Epithelial cell of proximal tubule (primary cell): Measurements from ENCODE around the gene UBC. TPM values are rescaled to one million over a fixed set of nuclear protein-coding genes. Genes with fewer than 3 reads are reported as not detected.
A peak's percentile ranks its signal among the peaks of the same experiment; 100 is the strongest.
"Not testable (repeated sequence)": the region's sequence is repeated elsewhere in the genome, so short reads cannot be mapped to it uniquely, and the experiment has no call there.

ENCODE experiments used
- DNase-seq: peaks from one replicate; pipeline ENCODE4 v3.0.0-alpha.2; 2011; ENCODE audit warnings: low read depth
- H3K4me3 ChIP-seq: 2 replicates; pipeline ENCODE4 v1.5.1; 2011; ENCODE audit warnings: low read depth, mild to moderate bottlenecking, low read length
- total RNA-seq: library from RNA; depleted of rRNA; stranded (reverse); fragments of >200 nt; gene quantifications from 2 replicates; pipeline ENCODE4 v1.2.3, GENCODE V29; 2015
- TF ChIP-seq, protein P1 (sequence below): conservative IDR thresholded peaks from 2 replicates; pipeline ENCODE4 v1.5.1; 2012; ENCODE audit warnings: low read depth, mild to moderate bottlenecking, low read length

UBC gene
- total RNA-seq, 1 donor from 2014 or later = 827 TPM

DNA sequence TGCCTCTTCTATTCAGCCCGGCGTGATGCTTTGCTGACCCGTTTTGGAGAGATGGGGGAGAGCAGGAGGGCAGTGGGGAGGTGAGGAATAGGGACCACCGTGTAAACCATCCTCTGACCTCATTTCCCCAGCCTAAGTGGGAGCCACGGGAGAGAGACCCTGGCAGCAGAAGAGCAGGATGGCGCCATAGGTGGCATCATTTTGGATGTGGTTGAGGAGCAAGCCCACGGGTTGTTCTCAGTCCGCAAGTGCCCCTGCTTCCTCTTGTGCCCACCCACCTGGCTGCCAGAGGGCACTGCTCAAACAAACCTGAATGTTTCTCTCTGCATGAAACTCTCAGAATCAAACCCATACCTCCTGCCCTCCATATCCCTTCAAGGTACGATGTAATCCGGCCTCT lies 10.7 kb upstream of the UBC start:
- no peak for DNase-seq
- H3K4me3 ChIP-seq = no peak overlapping the region
- TF ChIP-seq, protein P1, sequence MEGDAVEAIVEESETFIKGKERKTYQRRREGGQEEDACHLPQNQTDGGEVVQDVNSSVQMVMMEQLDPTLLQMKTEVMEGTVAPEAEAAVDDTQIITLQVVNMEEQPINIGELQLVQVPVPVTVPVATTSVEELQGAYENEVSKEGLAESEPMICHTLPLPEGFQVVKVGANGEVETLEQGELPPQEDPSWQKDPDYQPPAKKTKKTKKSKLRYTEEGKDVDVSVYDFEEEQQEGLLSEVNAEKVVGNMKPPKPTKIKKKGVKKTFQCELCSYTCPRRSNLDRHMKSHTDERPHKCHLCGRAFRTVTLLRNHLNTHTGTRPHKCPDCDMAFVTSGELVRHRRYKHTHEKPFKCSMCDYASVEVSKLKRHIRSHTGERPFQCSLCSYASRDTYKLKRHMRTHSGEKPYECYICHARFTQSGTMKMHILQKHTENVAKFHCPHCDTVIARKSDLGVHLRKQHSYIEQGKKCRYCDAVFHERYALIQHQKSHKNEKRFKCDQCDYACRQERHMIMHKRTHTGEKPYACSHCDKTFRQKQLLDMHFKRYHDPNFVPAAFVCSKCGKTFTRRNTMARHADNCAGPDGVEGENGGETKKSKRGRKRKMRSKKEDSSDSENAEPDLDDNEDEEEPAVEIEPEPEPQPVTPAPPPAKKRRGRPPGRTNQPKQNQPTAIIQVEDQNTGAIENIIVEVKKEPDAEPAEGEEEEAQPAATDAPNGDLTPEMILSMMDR = no peak

DNA sequence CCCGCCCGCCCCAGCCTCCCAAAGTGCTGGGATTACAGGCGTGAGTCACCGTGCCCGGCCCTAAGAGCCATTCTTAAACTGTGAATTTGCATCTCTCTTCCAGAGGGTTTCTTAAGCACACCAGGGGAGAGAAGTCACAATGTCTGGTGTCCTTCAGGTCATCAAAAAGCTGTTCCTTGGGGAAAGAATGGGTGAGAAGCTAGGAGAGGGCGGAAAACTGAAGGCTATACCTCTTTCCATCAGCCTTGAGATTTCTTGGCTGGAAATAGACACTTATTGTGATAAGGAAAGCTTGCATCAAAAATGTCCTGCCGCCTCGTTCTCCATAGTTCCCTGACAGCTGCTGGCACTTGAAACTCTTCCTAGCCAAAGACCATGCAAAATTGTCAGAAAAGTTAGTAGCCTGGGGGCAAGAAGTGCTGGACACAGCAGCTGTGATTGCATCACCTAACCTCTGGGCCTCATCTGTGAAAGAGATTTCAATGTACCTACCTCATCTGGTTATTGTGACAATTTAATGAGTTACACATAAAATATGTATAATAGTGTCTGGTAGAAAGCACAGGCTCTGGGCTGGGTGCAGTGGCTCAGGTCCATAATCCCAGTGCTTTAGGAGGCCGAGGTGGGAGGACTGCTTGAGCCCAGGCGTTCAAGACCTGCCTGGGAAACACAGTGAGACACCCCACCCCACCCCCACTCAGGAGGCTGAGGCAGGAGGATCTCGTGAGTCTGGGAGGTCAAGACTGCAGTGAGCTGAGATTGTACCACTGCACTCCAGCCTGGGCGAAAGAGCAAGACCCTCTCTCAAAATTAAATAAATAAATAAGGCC lies 9.7 kb upstream of the UBC start:
- TF ChIP-seq, protein P1 = no peak
- no peak for DNase-seq
- no peak overlapping the region for H3K4me3 ChIP-seq

DNA sequence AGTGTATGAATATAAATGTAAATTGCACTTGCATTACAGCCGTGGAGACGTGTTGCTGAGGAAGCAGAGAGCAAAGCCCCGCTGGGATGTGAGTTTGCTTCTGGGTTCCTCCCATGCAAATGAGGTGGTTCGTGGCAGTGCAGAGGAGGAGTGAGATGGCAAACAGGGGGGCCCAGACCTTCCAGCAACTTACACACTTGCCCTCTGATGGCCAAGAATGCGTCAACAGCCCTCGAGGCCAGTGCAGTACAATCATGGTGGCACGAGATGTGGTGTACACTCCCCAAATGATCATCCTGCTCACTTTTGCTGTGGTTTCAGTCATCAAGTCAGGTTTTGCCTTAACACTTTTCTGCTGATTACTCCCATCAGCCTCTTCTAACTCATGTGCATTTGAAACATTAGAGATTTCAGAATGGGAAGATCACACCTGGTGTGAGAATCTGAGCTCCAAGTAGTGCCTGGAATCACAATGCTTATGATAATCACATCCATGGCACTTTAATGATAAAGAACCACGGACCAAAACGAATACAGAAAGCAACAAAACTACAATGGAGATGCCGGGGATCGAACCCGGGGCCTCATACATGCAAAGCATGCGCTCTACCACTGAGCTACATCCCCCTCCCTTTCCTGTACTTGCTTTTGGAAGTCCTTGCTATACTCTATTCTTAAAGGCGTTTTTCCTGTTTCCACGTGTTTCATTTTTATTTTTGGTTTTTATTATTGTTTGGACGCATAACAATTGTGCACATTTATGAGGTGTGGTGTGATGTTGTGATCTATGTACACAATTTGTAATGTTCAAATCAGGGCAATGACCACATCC lies 7.0 kb upstream of the UBC start:
- TF ChIP-seq, protein P1 = no peak
- H3K4me3 ChIP-seq = peak overlapping the region; percentile 36
- no peak for DNase-seq

DNA sequence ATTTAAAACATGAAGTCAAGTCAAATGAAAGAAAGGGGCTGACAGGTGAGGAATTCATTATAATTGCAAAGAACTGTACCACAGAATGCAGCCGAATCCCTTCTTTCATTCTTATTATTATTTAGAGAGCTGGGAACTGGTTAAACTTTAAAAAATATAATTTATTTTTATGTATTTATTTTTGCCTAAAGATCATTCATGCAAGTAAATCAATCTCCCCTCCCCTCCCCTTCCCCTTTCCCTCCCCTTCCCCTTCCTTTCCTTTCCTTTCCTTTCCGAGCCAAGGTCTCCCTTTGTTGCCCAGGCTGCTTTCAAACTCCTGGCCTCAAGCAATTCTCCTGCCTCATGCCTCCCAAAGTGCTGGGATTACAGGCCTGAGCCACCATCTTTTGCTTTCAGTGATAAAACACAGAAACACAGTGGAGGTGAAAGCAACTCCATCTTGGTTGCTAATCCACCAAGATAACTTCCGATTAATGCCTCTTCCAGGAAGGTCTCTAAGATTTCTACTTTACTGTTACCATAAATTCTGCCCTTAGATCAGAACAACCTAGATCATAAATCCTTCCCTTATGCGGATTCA lies 6.0 kb upstream of the UBC start:
- H3K4me3 ChIP-seq = no peak overlapping the region
- no peak for DNase-seq
- TF ChIP-seq, protein P1 = no peak

DNA sequence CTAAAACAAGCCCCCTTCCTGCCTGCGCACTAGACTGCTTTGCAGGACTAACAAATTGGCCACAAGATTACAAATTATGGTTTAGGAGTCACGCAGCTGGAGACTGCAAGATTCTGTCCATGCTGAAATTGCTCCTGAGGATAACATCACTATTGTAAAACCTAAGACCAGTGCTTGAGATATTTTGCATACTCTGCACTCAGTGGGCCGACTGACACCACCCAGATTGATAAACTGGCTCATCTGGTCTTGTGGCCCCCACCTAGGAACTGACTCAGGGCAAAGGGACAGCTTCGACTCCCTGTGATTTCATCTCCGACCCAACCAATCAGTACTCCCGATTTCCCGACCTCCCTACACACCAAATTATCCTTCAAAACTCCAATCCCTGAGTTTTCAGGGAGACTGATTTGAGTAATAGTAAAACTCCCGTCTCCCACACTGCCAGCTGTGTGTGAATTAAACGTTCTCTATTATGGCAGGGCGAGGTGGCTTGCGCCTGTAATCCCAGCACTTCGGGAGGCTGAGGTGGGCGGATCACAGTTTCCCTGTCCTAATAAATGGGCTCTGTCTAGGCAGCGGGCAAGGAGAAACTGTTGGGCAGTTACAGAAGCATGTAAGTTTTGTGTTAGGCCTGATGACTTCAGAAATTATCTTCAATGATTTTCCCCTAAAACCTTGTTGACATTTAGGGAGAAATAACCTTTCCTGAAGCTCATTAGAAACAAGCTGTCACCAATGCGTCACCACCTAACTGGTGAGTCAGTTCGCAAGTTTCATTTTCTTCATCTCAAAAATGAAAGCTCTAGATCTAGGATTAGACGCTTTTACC lies 5.3 kb upstream of the UBC start:
- TF ChIP-seq, protein P1 = no peak
- H3K4me3 ChIP-seq = no peak overlapping the region
- DNase-seq = no peak

DNA sequence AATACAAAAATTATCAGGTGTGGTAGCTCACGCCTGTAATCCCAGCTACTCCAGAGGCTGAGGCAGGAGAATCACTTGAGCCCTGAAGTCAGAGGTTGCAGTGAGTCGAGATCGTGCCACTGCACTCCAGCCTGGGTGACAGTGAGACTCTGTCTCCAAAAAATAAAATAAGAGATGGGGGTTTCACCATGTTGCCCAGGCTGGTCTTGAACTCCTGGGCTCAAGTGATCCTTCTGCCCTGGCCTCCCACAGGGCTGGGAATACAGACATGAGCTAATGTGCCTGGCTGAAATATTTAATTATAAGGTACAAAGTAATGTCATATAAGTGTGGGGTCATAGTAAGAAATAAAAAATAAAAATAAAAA lies 4.2 kb upstream of the UBC start:
- DNase-seq = not testable (repeated sequence)
- H3K4me3 ChIP-seq = peak overlapping the region; percentile 40
